ENCODE results near the gene CYYR1. TPM values are rescaled to one million over a fixed set of nuclear protein-coding genes. Genes with fewer than 3 reads are reported as not detected.

Gene CYYR1
- total RNA-seq, 1 experiment from 2014 or later = not detected

- H3K9me3 Mint-ChIP-seq (ENCODE audit: unreplicated experiment) = no peaks in the 10 kb centered on the region
- no peak for DNase-seq
- CTCF ChIA-PET = no interaction called here
- H3K36me3 Mint-ChIP-seq (ENCODE audit: insufficient read depth, unreplicated experiment) = no peaks in the 10 kb centered on the region
- intact Hi-C loops (cut with micrococcal nuclease; ENCODE audit: unreplicated experiment) = no loop called here
- no peak overlapping the region for H3K27ac Mint-ChIP-seq (ENCODE audit: unreplicated experiment)
- no peaks in the 10 kb centered on the region for H3K4me1 ChIP-seq
- H3K4me1 Mint-ChIP-seq (ENCODE audit: low read depth, unreplicated experiment) = no peaks in the 10 kb centered on the region
- H3K9me3 ChIP-seq = no peaks in the 10 kb centered on the region
- POLR2A ChIA-PET = no interaction called here
- H3K27me3 Mint-ChIP-seq (ENCODE audit: insufficient read depth, unreplicated experiment) = no peaks in the 10 kb centered on the region
- H3K27me3 ChIP-seq (replicated peaks; ENCODE audit: control insufficient read depth, insufficient read depth, low read length) = no peaks in the 10 kb centered on the region
- no peak for TF ChIP-seq CTCF (IDR thresholded peaks at IDR 0.05; ENCODE audit: insufficient read depth in 1 of 2, low read depth in 1 of 2, low read length in 1 of 2, severe bottlenecking in 1 of 2, unreplicated experiment in 1 of 2)
- no peak overlapping the region for H3K4me3 Mint-ChIP-seq (ENCODE audit: unreplicated experiment)
- H3K4me3 ChIP-seq (ENCODE audit: low read depth, low read length) = no peak overlapping the region
- BruUV-seq (replicated peaks) = no TSS peak
- no peaks in the 10 kb centered on the region for H3K36me3 ChIP-seq (ENCODE audit: control insufficient read depth, insufficient read depth, low read length)
Measured at GRCh38 chr21:26453267-26453666, 119.8 kb downstream of the CYYR1 start.

- no peak for TF ChIP-seq CTCF (IDR thresholded peaks at IDR 0.05; ENCODE audit: insufficient read depth in 1 of 2, low read depth in 1 of 2, low read length in 1 of 2, severe bottlenecking in 1 of 2, unreplicated experiment in 1 of 2)
- no peak overlapping the region for H3K4me3 Mint-ChIP-seq (ENCODE audit: unreplicated experiment)
- no peaks in the 10 kb centered on the region for H3K27me3 ChIP-seq (replicated peaks; ENCODE audit: control insufficient read depth, insufficient read depth, low read length)
- no peaks in the 10 kb centered on the region for H3K9me3 Mint-ChIP-seq (ENCODE audit: unreplicated experiment)
- H3K27ac Mint-ChIP-seq (ENCODE audit: unreplicated experiment) = no peak overlapping the region
- peaks cover 2% of the 10 kb centered on the region for H3K27me3 Mint-ChIP-seq (ENCODE audit: insufficient read depth, unreplicated experiment)
- H3K4me1 ChIP-seq = no peaks in the 10 kb centered on the region
- H3K36me3 Mint-ChIP-seq (ENCODE audit: insufficient read depth, unreplicated experiment) = no peaks in the 10 kb centered on the region
- ChIA-PET CTCF (no interaction called here), POLR2A (no interaction called here)
- no peaks in the 10 kb centered on the region for H3K36me3 ChIP-seq (ENCODE audit: control insufficient read depth, insufficient read depth, low read length)
- no peaks in the 10 kb centered on the region for H3K9me3 ChIP-seq
- H3K4me3 ChIP-seq (ENCODE audit: low read depth, low read length) = no peak overlapping the region
- no peak for DNase-seq
- no TSS peak for BruUV-seq (replicated peaks)
- no peaks in the 10 kb centered on the region for H3K4me1 Mint-ChIP-seq (ENCODE audit: low read depth, unreplicated experiment)
- intact Hi-C loops (cut with micrococcal nuclease; ENCODE audit: unreplicated experiment) = no loop called here
Measured at GRCh38 chr21:26451081-26451740, 121.9 kb downstream of the CYYR1 start.

GRCh38 chr21:26449161-26449560 lies 123.9 kb downstream of the CYYR1 start:
- ChIA-PET POLR2A (no interaction called here), CTCF (no interaction called here)
- Histone ChIP-seq H3K27me3 (replicated peaks; ENCODE audit: control insufficient read depth, insufficient read depth, low read length) (no peaks in the 10 kb centered on the region), H3K4me3 (ENCODE audit: low read depth, low read length) (no peak overlapping the region), H3K4me1 (no peaks in the 10 kb centered on the region), H3K9me3 (no peaks in the 10 kb centered on the region), H3K36me3 (ENCODE audit: control insufficient read depth, insufficient read depth, low read length) (no peaks in the 10 kb centered on the region)
- no peak overlapping the region for H3K4me3 Mint-ChIP-seq (ENCODE audit: unreplicated experiment)
- H3K4me1 Mint-ChIP-seq (ENCODE audit: low read depth, unreplicated experiment) = no peaks in the 10 kb centered on the region
- no peaks in the 10 kb centered on the region for H3K9me3 Mint-ChIP-seq (ENCODE audit: unreplicated experiment)
- no peak for TF ChIP-seq CTCF (IDR thresholded peaks at IDR 0.05; ENCODE audit: insufficient read depth in 1 of 2, low read depth in 1 of 2, low read length in 1 of 2, severe bottlenecking in 1 of 2, unreplicated experiment in 1 of 2)
- intact Hi-C loops (cut with micrococcal nuclease; ENCODE audit: unreplicated experiment) = no loop called here
- no peak for DNase-seq
- no peak overlapping the region for H3K27ac Mint-ChIP-seq (ENCODE audit: unreplicated experiment)
- H3K27me3 Mint-ChIP-seq (ENCODE audit: insufficient read depth, unreplicated experiment) = peaks cover 2% of the 10 kb centered on the region
- no peaks in the 10 kb centered on the region for H3K36me3 Mint-ChIP-seq (ENCODE audit: insufficient read depth, unreplicated experiment)
- BruUV-seq (replicated peaks) = no TSS peak
